ENCODE results near the gene HIVEP3. TPM values are rescaled to one million over a fixed set of nuclear protein-coding genes. Genes with fewer than 3 reads are reported as not detected.

Gene HIVEP3
- polyA plus RNA-seq, 1 donor (not counting 4 experiments of a cell fraction or from before 2014, with no cell fraction given) = 1.1 TPM

GRCh38 chr1:41738475-41738874 lies 180.2 kb downstream of the HIVEP3 start:
- Histone ChIP-seq H3K27ac (ENCODE audit: control insufficient read depth, insufficient read depth, low read length) (no peak overlapping the region), H3K36me3 (ENCODE audit: control insufficient read depth in 2 of 2, extremely low read depth in 1 of 2, insufficient read depth in 2 of 2, low read length in 2 of 2) (no peaks in the 10 kb centered on the region), H3K27me3 (ENCODE audit: control insufficient read depth, extremely low read depth, insufficient read depth, low read length) (peaks cover 3% of the 10 kb centered on the region), H3K4me2 (ENCODE audit: control insufficient read depth, extremely low read depth, insufficient read depth, low read depth, low read length) (peak overlapping the region; percentile 27), H3K4me1 (ENCODE audit: control insufficient read depth, extremely low read depth, insufficient read depth, low read length) (peaks cover 45% of the 10 kb centered on the region), H2AFZ (ENCODE audit: control insufficient read depth, low read length) (no peak overlapping the region), H3K9me3 (ENCODE audit: control insufficient read depth, low read depth, low read length) (no peaks in the 10 kb centered on the region), H3K9ac (ENCODE audit: control insufficient read depth, extremely low read depth, insufficient read depth, low read length) (no peak overlapping the region), H3K9me1 (ENCODE audit: control insufficient read depth, extremely low read depth, insufficient read depth, low read length) (no peaks in the 10 kb centered on the region), H3K4me3 (ENCODE audit: control insufficient read depth in 2 of 3, extremely low read depth in 1 of 3, insufficient read depth in 2 of 3, low read depth in 1 of 3, low read length in 3 of 3) (no peak overlapping the region), H4K20me1 (ENCODE audit: control insufficient read depth, extremely low read depth, insufficient read depth, low read length) (no peaks in the 10 kb centered on the region), H3K79me2 (ENCODE audit: control insufficient read depth, insufficient read depth, low read length) (no peaks in the 10 kb centered on the region)
- dilution Hi-C loops (cut with MboI; ENCODE audit: extremely low pct_ligation_motif_present, low sequenced_read_pairs) = no loop called here
- DNase-seq (ENCODE audit: low read depth, low spot score) (no peak), FAIRE-seq (no peak)
- no peak for TF ChIP-seq CTCF (optimal IDR thresholded peaks at IDR 0.05 in 1 of 3, IDR thresholded peaks at IDR 0.05 in 1 of 3, conservative IDR thresholded peaks at IDR 0.05 in 1 of 3; ENCODE audit: extremely low read depth in 1 of 3, insufficient read depth in 2 of 3, low read length in 3 of 3)
- no peak for TF ChIP-seq EZH2 (IDR thresholded peaks at IDR 0.05; ENCODE audit: low read length)

- H4K20me1 ChIP-seq (ENCODE audit: control insufficient read depth, extremely low read depth, insufficient read depth, low read length) = no peaks in the 10 kb centered on the region
- H3K27me3 ChIP-seq (ENCODE audit: control insufficient read depth, extremely low read depth, insufficient read depth, low read length) = peaks cover 3% of the 10 kb centered on the region
- no peak overlapping the region for H2AFZ ChIP-seq (ENCODE audit: control insufficient read depth, low read length)
- peaks cover 40% of the 10 kb centered on the region for H3K4me1 ChIP-seq (ENCODE audit: control insufficient read depth, extremely low read depth, insufficient read depth, low read length)
- no peak for TF ChIP-seq EZH2 (IDR thresholded peaks at IDR 0.05; ENCODE audit: low read length)
- TF ChIP-seq CTCF (optimal IDR thresholded peaks at IDR 0.05 in 1 of 3, IDR thresholded peaks at IDR 0.05 in 1 of 3, conservative IDR thresholded peaks at IDR 0.05 in 1 of 3; ENCODE audit: extremely low read depth in 1 of 3, insufficient read depth in 2 of 3, low read length in 3 of 3) = no peak
- no peak overlapping the region for H3K4me2 ChIP-seq (ENCODE audit: control insufficient read depth, extremely low read depth, insufficient read depth, low read depth, low read length)
- H3K79me2 ChIP-seq (ENCODE audit: control insufficient read depth, insufficient read depth, low read length) = no peaks in the 10 kb centered on the region
- dilution Hi-C loops (cut with MboI; ENCODE audit: extremely low pct_ligation_motif_present, low sequenced_read_pairs) = no loop called here
- H3K9me3 ChIP-seq (ENCODE audit: control insufficient read depth, low read depth, low read length) = no peaks in the 10 kb centered on the region
- no peak overlapping the region for H3K9ac ChIP-seq (ENCODE audit: control insufficient read depth, extremely low read depth, insufficient read depth, low read length)
- H3K27ac ChIP-seq (ENCODE audit: control insufficient read depth, insufficient read depth, low read length) = no peak overlapping the region
- FAIRE-seq = no peak
- no peaks in the 10 kb centered on the region for H3K36me3 ChIP-seq (ENCODE audit: control insufficient read depth in 2 of 2, extremely low read depth in 1 of 2, insufficient read depth in 2 of 2, low read length in 2 of 2)
- H3K9me1 ChIP-seq (ENCODE audit: control insufficient read depth, extremely low read depth, insufficient read depth, low read length) = no peaks in the 10 kb centered on the region
- DNase-seq (ENCODE audit: low read depth, low spot score) = no peak
- H3K4me3 ChIP-seq (ENCODE audit: control insufficient read depth in 2 of 3, extremely low read depth in 1 of 3, insufficient read depth in 2 of 3, low read depth in 1 of 3, low read length in 3 of 3) = no peak overlapping the region
Observed at GRCh38 chr1:41738006-41738405, 180.7 kb downstream of the HIVEP3 start.

All from keratinocyte (primary cell).